GM10847 (cell line): ENCODE measurements around the gene FGF12.

ENCODE experiments used
- POLR2A ChIP-seq: IDR thresholded peaks from 2 replicates; pipeline ENCODE4 v1.6.1; 2011; ENCODE audit not compliant: insufficient read length; ENCODE audit errors: extremely low read depth

FGF12 gene

GRCh38 chr3:192092388-192093005 is 634.8 kb downstream of the FGF12 start:
- TF ChIP-seq POLR2A: no peak

DNA sequence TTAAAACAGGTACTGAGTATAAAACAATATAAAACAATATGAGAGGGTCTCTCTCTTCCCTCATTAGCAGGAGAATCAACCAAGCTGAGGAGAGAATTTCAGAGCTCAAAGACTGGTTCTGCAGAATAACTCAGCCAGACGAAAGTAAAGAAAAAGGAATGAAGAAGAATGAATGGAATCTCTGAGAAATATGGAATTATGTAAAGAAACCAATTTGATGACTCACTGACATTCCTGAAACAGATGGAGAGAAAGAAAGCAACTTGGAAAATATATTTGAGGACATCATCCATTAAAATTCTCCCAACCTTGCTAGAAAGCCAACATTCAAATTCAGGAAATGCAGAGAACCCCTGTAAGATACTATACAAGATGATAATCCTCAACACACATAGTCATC is 635.5 kb downstream of the FGF12 start:
- no peak for TF ChIP-seq POLR2A

- TF ChIP-seq POLR2A: no peak
These were observed 636.8 kb downstream of the FGF12 start for GRCh38 chr3:192090586-192090985.
